Measurements from ENCODE around the gene RUFY1.
A peak's percentile ranks its signal among the peaks of the same experiment; 100 is the strongest.

RUFY1 gene

DNA sequence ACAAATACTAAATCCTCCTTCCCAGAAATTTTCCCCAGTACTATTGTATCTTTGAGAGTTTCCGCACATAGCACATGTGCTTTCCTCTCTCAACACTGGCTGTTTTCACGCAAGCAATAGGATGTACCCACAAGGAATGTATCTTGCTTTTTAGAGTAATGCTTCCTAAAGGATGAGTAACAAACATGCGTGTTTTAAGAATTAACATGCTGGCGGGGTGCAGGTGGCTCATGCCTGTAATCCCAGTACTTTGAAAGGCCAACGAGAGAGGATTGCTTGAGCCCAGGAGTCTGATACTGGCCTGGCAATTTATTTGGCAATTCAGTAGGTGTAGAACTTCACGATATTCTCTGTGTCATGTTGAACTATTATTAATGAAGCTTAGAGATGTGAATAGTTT, 4.6 kb downstream of the RUFY1 start:
- no peak for TF ChIP-seq ZFX (IDR thresholded peaks at IDR 0.05; ENCODE audit: borderline replicate concordance)
- TF ChIP-seq, protein P1, sequence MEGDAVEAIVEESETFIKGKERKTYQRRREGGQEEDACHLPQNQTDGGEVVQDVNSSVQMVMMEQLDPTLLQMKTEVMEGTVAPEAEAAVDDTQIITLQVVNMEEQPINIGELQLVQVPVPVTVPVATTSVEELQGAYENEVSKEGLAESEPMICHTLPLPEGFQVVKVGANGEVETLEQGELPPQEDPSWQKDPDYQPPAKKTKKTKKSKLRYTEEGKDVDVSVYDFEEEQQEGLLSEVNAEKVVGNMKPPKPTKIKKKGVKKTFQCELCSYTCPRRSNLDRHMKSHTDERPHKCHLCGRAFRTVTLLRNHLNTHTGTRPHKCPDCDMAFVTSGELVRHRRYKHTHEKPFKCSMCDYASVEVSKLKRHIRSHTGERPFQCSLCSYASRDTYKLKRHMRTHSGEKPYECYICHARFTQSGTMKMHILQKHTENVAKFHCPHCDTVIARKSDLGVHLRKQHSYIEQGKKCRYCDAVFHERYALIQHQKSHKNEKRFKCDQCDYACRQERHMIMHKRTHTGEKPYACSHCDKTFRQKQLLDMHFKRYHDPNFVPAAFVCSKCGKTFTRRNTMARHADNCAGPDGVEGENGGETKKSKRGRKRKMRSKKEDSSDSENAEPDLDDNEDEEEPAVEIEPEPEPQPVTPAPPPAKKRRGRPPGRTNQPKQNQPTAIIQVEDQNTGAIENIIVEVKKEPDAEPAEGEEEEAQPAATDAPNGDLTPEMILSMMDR (IDR thresholded peaks at IDR 0.05), result no peak

DNA sequence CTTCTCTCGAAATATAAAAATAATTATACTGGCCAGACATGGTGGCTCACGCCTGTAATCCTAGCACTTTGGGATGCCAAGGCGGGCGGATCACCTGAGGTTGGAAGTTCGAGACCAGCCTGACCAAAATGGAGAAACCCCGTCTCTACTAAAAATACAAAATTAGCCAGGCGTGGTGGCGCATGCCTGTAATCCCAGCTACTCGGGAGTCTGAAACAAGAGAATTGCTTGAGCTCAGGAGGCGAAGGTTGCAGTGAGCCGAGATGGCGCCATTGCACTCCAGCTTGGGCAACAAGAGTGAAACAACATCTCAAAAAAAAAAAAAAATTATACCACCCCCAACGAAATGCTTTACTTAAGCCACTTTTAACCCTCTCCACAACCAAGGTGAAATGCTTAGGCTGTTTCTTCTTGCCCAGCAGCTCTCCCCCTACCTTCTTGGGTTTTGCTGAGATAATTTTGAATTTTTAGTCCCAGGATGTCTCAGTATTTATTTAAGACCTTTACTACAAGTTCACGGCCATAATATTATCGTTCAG, 8.0 kb downstream of the RUFY1 start:
- peak overlapping the region; percentile 96 for H3K27ac ChIP-seq

More for the DNA sequence above, 4.6 kb downstream of the RUFY1 start:
- no peak overlapping the region for H3K27ac ChIP-seq

GRCh38 chr5:179558932-179559283, 8.6 kb downstream of the RUFY1 start:
- H3K27ac ChIP-seq, result peak overlapping the region; percentile 96
- TF ChIP-seq, protein P1 (IDR thresholded peaks at IDR 0.05), result no peak
- no peak for TF ChIP-seq ZFX (IDR thresholded peaks at IDR 0.05; ENCODE audit: borderline replicate concordance)

More for the DNA sequence above, 8.0 kb downstream of the RUFY1 start:
- TF ChIP-seq, protein P1 (IDR thresholded peaks at IDR 0.05), result peak; percentile 26

GRCh38 chr5:179559284-179560252, 9.2 kb downstream of the RUFY1 start:
- peak overlapping the region; percentile 96 for H3K27ac ChIP-seq
- TF ChIP-seq, protein P1 (IDR thresholded peaks at IDR 0.05), result no peak
- TF ChIP-seq ZFX (IDR thresholded peaks at IDR 0.05; ENCODE audit: borderline replicate concordance), result no peak

GRCh38 chr5:179564526-179564925, 14.2 kb downstream of the RUFY1 start:
- TF ChIP-seq ZFX (IDR thresholded peaks at IDR 0.05; ENCODE audit: borderline replicate concordance), result no peak
- TF ChIP-seq, protein P1 (IDR thresholded peaks at IDR 0.05), result no peak
- H3K27ac ChIP-seq, result no peak overlapping the region

DNA sequence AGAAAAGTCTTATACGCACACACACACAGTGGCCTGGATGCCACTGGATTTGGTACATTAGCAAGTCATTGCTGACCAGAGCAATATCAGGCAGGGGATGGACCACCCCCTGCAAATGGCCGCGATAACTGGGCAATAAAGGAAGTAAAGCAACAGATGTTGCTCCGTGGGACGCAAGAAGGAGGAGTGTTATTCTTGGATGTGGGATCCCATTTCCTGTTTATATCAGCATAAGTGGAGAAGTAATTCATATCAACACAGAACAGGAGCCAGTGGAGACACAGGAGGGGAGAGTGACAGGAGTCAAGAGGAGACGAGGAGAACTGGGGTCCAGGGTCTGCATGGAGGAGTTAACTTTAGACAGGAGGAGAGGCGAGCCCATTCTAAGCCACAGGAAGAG, 18.4 kb downstream of the RUFY1 start:
- no peak overlapping the region for H3K27ac ChIP-seq
- no peak for TF ChIP-seq ZFX (IDR thresholded peaks at IDR 0.05; ENCODE audit: borderline replicate concordance)
- TF ChIP-seq, protein P1 (IDR thresholded peaks at IDR 0.05), result no peak

- no peak overlapping the region for H3K27ac ChIP-seq
- TF ChIP-seq, protein P1 (IDR thresholded peaks at IDR 0.05), result no peak
These were observed 22.0 kb downstream of the RUFY1 start for GRCh38 chr5:179572386-179572785.
